Motor neuron (in vitro differentiated cells): ENCODE measurements around the gene SLC26A2. TPM values are rescaled to one million over a fixed set of nuclear protein-coding genes. Genes with fewer than 3 reads are reported as not detected.
A peak's percentile ranks its signal among the peaks of the same experiment; 100 is the strongest.

ENCODE experiments used
- ATAC-seq, 8 experiments: fragments of 200-7000 bp; cut with Tn5 transposase; replicated peaks in 6 of 8; 2 replicates each; pipeline ENCODE4 v1.8.0; 2021; ENCODE audit warnings: mild to moderate bottlenecking in 8 of 8, moderate library complexity in 8 of 8
- H3K27ac ChIP-seq, 2 donors: fragments of 250-450 bp; sonication (Bioruptor Pico); 2 replicates each; pipeline ENCODE4 v1.9.0; 2021; ENCODE audit warnings: antibody characterized with exemption in 2 of 2, mild to moderate bottlenecking in 2 of 2, moderate library complexity in 1 of 2
- H3K4me1 ChIP-seq, 2 donors: fragments of 250-450 bp; sonication (Bioruptor Pico); replicated peaks in 1 of 2; 2 replicates each; pipeline ENCODE4 v1.6.1; 2021; ENCODE audit warnings: antibody characterized with exemption in 2 of 2, mild to moderate bottlenecking in 2 of 2, moderate library complexity in 1 of 2
- H3K4me3 ChIP-seq, 5 donors: fragments of 250-450 bp; sonication (Bioruptor Pico); 2 replicates each; pipeline ENCODE4 v1.9.0; 2021; ENCODE audit warnings: antibody characterized with exemption in 5 of 5, mild to moderate bottlenecking in 5 of 5, moderate library complexity in 4 of 5
- WGBS, 10 experiments: fragments of 450-650 bp; shearing (Covaris generic); methylation state at CpG; one replicate each; pipeline ENCODE4 v1.0.0; 2022; 5-methylcytosine and 5-hydroxymethylcytosine counted together
- in situ Hi-C, 9 experiments: fragments of 400-800 bp; cut with MboI; loops; one replicate each; pipeline ENCODE4 v1.15.0; 2021; ENCODE audit warnings: low sequenced_read_pairs in 9 of 9, low pct_unique_long_range_greater_than_20kb in 2 of 9; ENCODE audit not compliant: unreplicated experiment in 9 of 9
- total RNA-seq, 8 experiments: library from RNA; unstranded; fragments of 300-600 nt; gene quantifications; 2 replicates each; pipeline versions ENCODE4 v1.2.3 to v1.2.4, GENCODE V29; 2022

The SLC26A2 gene
- total RNA-seq, 8 experiments from 2014 or later: 6.9 to 17.0 (median 8.1) TPM

GRCh38 chr5:149988126-149988525 is 27.6 kb downstream of the SLC26A2 start:
- Histone ChIP-seq H3K27ac (no peak overlapping the region), H3K4me3 (no peak overlapping the region), H3K4me1 (no peaks in the 10 kb centered on the region)
- 81 to 100% (median 91%) methylated on average over 1 to 4 of the region's 5 CpGs; no CpG with 5 or more reads in 7 of the 10 experiments for WGBS, 10 experiments
- in situ Hi-C loops: loop anchor here in 8 of 9 experiments (10.0 to 25.0 kb wide), 5 partner anchors 133 to 353 kb away; no protein-coding TSS in a partner anchor
- ATAC-seq: no peak

GRCh38 chr5:149990518-149991376 is 30.2 kb downstream of the SLC26A2 start:
- 0 to 80% (median 51%) methylated on average over 1 to 4 of the region's 4 CpGs; no CpG with 5 or more reads in 3 of the 10 experiments for WGBS, 10 experiments
- Histone ChIP-seq H3K4me3 (no peak overlapping the region), H3K4me1 (peaks cover 0 to 10% of the 10 kb centered on the region in 2 donors), H3K27ac (no peak overlapping the region)
- peak; percentile 74 to 90 (median 78) for ATAC-seq
- in situ Hi-C loops: loop anchor here in 6 of 9 experiments (10.0 to 25.0 kb wide), 3 partner anchors 153 to 353 kb away; no protein-coding TSS in a partner anchor

- Histone ChIP-seq H3K4me1 (peaks cover 0 to 15% of the 10 kb centered on the region in 2 donors), H3K27ac (no peak overlapping the region), H3K4me3 (no peak overlapping the region)
- ATAC-seq: no peak
- in situ Hi-C loops: loop anchor here in 6 of 9 experiments (10.0 to 25.0 kb wide), 3 partner anchors 156 to 356 kb away; no protein-coding TSS in a partner anchor
- WGBS, 10 experiments: 58 to 100% (median 87%) methylated on average over 1 to 3 of the region's 3 CpGs; no CpG with 5 or more reads in 1 of the 10 experiments
Observed at GRCh38 chr5:149993471-149993870, 32.9 kb downstream of the SLC26A2 start.

GRCh38 chr5:149995385-149996204 is 35.0 kb downstream of the SLC26A2 start:
- ATAC-seq: peak in 5 of 8 experiments; percentile 9 to 31 (median 29)
- H3K4me1 ChIP-seq: peaks cover 9 to 23% of the 10 kb centered on the region in 2 donors
- WGBS, 10 experiments: 86 to 100% (median 93%) methylated on average over 3 to 12 of the region's 14 CpGs
- H3K27ac ChIP-seq: peak overlapping the region in 1 of 2 donors; percentile 88
- in situ Hi-C loops: loop anchor here in 6 of 9 experiments (10.0 to 25.0 kb wide), 3 partner anchors 158 to 358 kb away; no protein-coding TSS in a partner anchor
- H3K4me3 ChIP-seq: no peak overlapping the region

GRCh38 chr5:149996205-149996890 is 35.8 kb downstream of the SLC26A2 start:
- WGBS, 10 experiments: 92 to 100% (median 97%) methylated on average over 2 to 6 of the region's 6 CpGs
- no peak overlapping the region for H3K4me3 ChIP-seq
- in situ Hi-C loops: loop anchor here in 6 of 9 experiments (10.0 to 25.0 kb wide), 3 partner anchors 159 to 359 kb away; no protein-coding TSS in a partner anchor
- peak overlapping the region in 1 of 2 donors; percentile 88 for H3K27ac ChIP-seq
- no peak for ATAC-seq
- peaks cover 9 to 23% of the 10 kb centered on the region in 2 donors for H3K4me1 ChIP-seq

- WGBS, 10 experiments: 86 to 100% (median 98%) methylated on average over 1 to 3 of the region's 3 CpGs; no CpG with 5 or more reads in 2 of the 10 experiments
- H3K4me3 ChIP-seq: no peak overlapping the region
- in situ Hi-C loops: loop anchor here in 6 of 9 experiments (10.0 to 25.0 kb wide), 3 partner anchors 161 to 361 kb away; no protein-coding TSS in a partner anchor
- ATAC-seq: no peak
- H3K4me1 ChIP-seq: peaks cover 18 to 28% of the 10 kb centered on the region in 2 donors
- no peak overlapping the region for H3K27ac ChIP-seq
Observed at GRCh38 chr5:149998281-149998680, 37.7 kb downstream of the SLC26A2 start.

- H3K27ac ChIP-seq: peak overlapping the region in 1 of 2 donors; percentile 85
- no peak for ATAC-seq
- WGBS, 10 experiments: 59 to 100% (median 77%) methylated on average over 1 to 3 of the region's 3 CpGs; no CpG with 5 or more reads in 2 of the 10 experiments
- H3K4me3 ChIP-seq: peak overlapping the region; percentile 60 to 96 (median 91)
- in situ Hi-C loops: loop anchor here in 6 of 9 experiments (10.0 to 25.0 kb wide), 3 partner anchors 162 to 362 kb away; no protein-coding TSS in a partner anchor
- peaks cover 18 to 28% of the 10 kb centered on the region in 2 donors for H3K4me1 ChIP-seq
Observed at GRCh38 chr5:149999359-149999758, 38.8 kb downstream of the SLC26A2 start.

- in situ Hi-C loops: loop anchor here in 6 of 9 experiments (10.0 to 25.0 kb wide), 3 partner anchors 163 to 363 kb away; no protein-coding TSS in a partner anchor
- peak overlapping the region; percentile 85 to 88 for H3K27ac ChIP-seq
- H3K4me3 ChIP-seq: peak overlapping the region; percentile 60 to 96 (median 91)
- 0 to 40% (median 19%) methylated on average over 1 to 4 of the region's 7 CpGs; no CpG with 5 or more reads in 2 of the 10 experiments for WGBS, 10 experiments
- peaks cover 18 to 27% of the 10 kb centered on the region in 2 donors for H3K4me1 ChIP-seq
- no peak for ATAC-seq
Observed at GRCh38 chr5:149999866-150000255, 39.3 kb downstream of the SLC26A2 start.

- in situ Hi-C loops: no loop called here
- peak; percentile 85 to 98 (median 96) for ATAC-seq
- peaks cover 18 to 21% of the 10 kb centered on the region in 2 donors for H3K4me1 ChIP-seq
- peak within 1 kb of the TSS; percentile 85 to 88 for H3K27ac ChIP-seq
- H3K4me3 ChIP-seq: peak within 1 kb of the TSS; percentile 60 to 96 (median 91)
- 0 to 10% (median 0%) methylated on average over 1 to 11 of the region's 72 CpGs; no CpG with 5 or more reads in 4 of the 10 experiments for WGBS, 10 experiments
Observed at GRCh38 chr5:150000256-150000989, 39.9 kb downstream of the SLC26A2 start, which contains the start of the genes HMGXB3 and TIGD6. HMGXB3 (plus strand) TSS chr5:150000739; CDS start chr5:150004853, 4,114 bp downstream. TIGD6 (minus strand) TSS chr5:150000654; CDS start chr5:149996348, 4,306 bp downstream.

- WGBS, 10 experiments: 0% methylated on average over 1 to 20 of the region's 44 CpGs
- peak in 5 of 8 experiments; percentile 2 to 48 (median 36) for ATAC-seq
- in situ Hi-C loops: no loop called here
- Histone ChIP-seq H3K4me3 (peak overlapping the region; percentile 60 to 96 (median 91)), H3K4me1 (peaks cover 14 to 18% of the 10 kb centered on the region in 2 donors), H3K27ac (peak overlapping the region; percentile 85 to 88)
Observed at GRCh38 chr5:150000990-150001659, 40.6 kb downstream of the SLC26A2 start.
